Karpas-422 (cell line): ENCODE results near the gene ZDHHC13. TPM values are rescaled to one million over a fixed set of nuclear protein-coding genes. Genes with fewer than 3 reads are reported as not detected.

Experiments
- DNase-seq: peaks from one replicate; pipeline ENCODE4 v3.0.0-alpha.2; 2015
- H2AFZ ChIP-seq: fragments of 200-600 bp; sonication (generic); 2 replicates; pipeline ENCODE4 v1.6.1; 2014; ENCODE audit warnings: antibody characterized with exemption, low read length, mixed read lengths
- H3K27ac ChIP-seq: fragments of 200-600 bp; sonication (generic); 2 replicates; pipeline ENCODE4 v1.5.1; 2014; ENCODE audit warnings: mild to moderate bottlenecking, low read length, moderate library complexity
- H3K27me3 ChIP-seq: fragments of 200-600 bp; sonication (generic); 2 replicates; pipeline ENCODE4 v1.6.1; 2014; ENCODE audit warnings: low read length, mixed read lengths
- H3K36me3 ChIP-seq: fragments of 200-600 bp; sonication (generic); 2 replicates; pipeline ENCODE4 v1.6.1; 2014; ENCODE audit warnings: low read length, mixed read lengths; ENCODE audit not compliant: insufficient read depth
- H3K4me1 ChIP-seq: fragments of 200-600 bp; sonication (generic); 2 replicates; pipeline ENCODE4 v1.6.1; 2014; ENCODE audit warnings: mild to moderate bottlenecking, low read length, mixed read lengths
- H3K4me2 ChIP-seq: fragments of 200-600 bp; sonication (generic); 2 replicates; pipeline ENCODE4 v1.6.1; 2014; ENCODE audit warnings: low read length, low read depth, mild to moderate bottlenecking; ENCODE audit not compliant: poor library complexity, severe bottlenecking
- H3K4me3 ChIP-seq: fragments of 200-600 bp; sonication (generic); 2 replicates; pipeline ENCODE4 v1.5.1; 2014; ENCODE audit warnings: mild to moderate bottlenecking, antibody characterized with exemption, low read length, mixed read lengths
- H3K79me2 ChIP-seq: fragments of 200-600 bp; sonication (generic); 2 replicates; pipeline ENCODE4 v1.6.1; 2014; ENCODE audit warnings: mild to moderate bottlenecking, low read length, mixed read lengths
- H3K9ac ChIP-seq: fragments of 200-600 bp; sonication (generic); 2 replicates; pipeline ENCODE4 v1.6.0; 2014; ENCODE audit warnings: low read length
- H3K9me2 ChIP-seq: fragments of 200-600 bp; sonication (generic), shearing (Covaris generic); replicated peaks from 2 replicates; pipeline ENCODE4 v1.6.0; 2014; ENCODE audit warnings: mild to moderate bottlenecking, low read length, moderate library complexity; ENCODE audit not compliant: insufficient read depth
- H3K9me3 ChIP-seq: fragments of 300-700, 200-600 bp; sonication (generic); 2 replicates; pipeline ENCODE4 v1.6.1; 2014; ENCODE audit warnings: low read length, mixed read lengths
- H4K20me1 ChIP-seq: fragments of 200-600 bp; sonication (generic); 2 replicates; pipeline ENCODE4 v1.6.1; 2014; ENCODE audit warnings: mild to moderate bottlenecking, antibody characterized with exemption, low read length, low read depth; ENCODE audit not compliant: insufficient read depth
- total RNA-seq: library from RNA; depleted of rRNA; stranded (reverse); fragments of >200 nt; shearing (Covaris generic); gene quantifications from 2 replicates; pipeline ENCODE4 v1.2.3, GENCODE V29; 2014; ENCODE audit warnings: low replicate concordance

The ZDHHC13 gene
- total RNA-seq, 1 experiment from 2014 or later = 64.7 TPM

DNA sequence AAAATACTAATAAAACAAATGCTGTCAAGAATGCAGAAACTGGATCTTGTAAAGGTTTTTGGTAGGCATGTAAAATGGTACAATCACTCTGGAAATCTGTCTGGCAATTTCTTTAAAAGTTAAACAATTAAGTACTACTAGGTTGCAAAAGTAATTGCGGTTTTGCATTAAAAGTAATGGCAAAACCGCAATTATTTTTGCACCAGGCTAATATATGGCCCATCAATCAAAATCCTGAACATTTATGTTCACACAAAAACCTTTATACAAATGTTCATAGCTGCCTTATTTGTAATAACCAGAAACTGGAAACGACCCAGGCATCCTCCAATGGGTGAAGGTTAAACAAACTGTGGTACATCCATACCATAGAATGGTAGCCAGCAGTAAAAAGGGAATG lies 24.6 kb upstream of the ZDHHC13 start:
- no peak for DNase-seq
- Histone ChIP-seq H3K36me3 (no peaks in the 10 kb centered on the region), H3K9ac (no peak overlapping the region), H4K20me1 (no peaks in the 10 kb centered on the region), H3K4me3 (no peak overlapping the region), H3K27me3 (no peaks in the 10 kb centered on the region), H3K4me1 (no peaks in the 10 kb centered on the region), H3K27ac (no peak overlapping the region), H3K79me2 (no peaks in the 10 kb centered on the region), H3K9me2 (no peaks in the 10 kb centered on the region), H3K4me2 (no peak overlapping the region), H2AFZ (no peak overlapping the region), H3K9me3 (no peaks in the 10 kb centered on the region)

DNA sequence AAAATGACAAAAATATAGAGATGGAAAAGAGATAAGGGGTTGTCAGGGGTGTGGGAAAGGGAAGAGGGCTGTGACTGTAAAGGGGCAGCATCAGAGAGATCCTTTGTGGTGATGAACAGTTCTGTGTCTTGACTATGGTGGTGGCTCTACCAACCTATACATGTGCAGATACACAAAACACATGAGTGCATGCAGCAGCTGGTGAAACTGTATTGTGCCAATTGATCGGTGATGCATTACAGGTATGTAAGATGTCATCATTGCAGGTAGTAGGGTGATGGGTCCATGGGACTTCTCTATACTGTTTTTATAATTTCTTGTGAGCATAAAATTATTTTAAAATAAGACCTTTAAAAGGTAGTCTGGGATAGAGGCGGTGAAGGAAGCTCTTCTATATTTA lies 24.1 kb upstream of the ZDHHC13 start:
- Histone ChIP-seq H3K36me3 (no peaks in the 10 kb centered on the region), H2AFZ (no peak overlapping the region), H3K27me3 (no peaks in the 10 kb centered on the region), H3K4me3 (no peak overlapping the region), H3K9ac (no peak overlapping the region), H3K27ac (no peak overlapping the region), H3K79me2 (no peaks in the 10 kb centered on the region), H3K4me1 (no peaks in the 10 kb centered on the region), H4K20me1 (no peaks in the 10 kb centered on the region), H3K9me3 (no peaks in the 10 kb centered on the region), H3K9me2 (no peaks in the 10 kb centered on the region), H3K4me2 (no peak overlapping the region)
- no peak for DNase-seq

DNA sequence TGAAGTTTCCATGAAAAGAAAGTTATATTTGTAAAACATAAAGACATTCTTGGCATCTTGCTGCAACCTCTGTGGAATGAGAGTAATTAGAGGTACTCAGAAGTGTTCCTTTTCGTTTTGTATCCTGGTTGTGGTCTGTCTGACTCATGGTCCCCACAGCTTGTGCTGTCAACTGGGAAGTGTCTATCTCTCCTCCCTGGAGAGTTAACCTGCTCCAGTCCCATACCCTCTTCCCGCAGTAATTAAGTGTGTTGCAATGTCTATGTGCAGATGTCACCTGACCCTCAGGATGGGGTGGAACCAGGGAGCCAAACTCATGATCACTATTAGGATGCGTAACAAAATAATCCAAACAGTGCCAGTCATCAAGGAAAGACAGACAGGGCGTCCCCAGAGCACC lies 23.0 kb upstream of the ZDHHC13 start:
- no peaks in the 10 kb centered on the region for H3K36me3 ChIP-seq
- H3K27me3 ChIP-seq = no peaks in the 10 kb centered on the region
- H3K9ac ChIP-seq = no peak overlapping the region
- H3K9me2 ChIP-seq = no peaks in the 10 kb centered on the region
- DNase-seq = no peak
- no peaks in the 10 kb centered on the region for H3K79me2 ChIP-seq
- H3K4me2 ChIP-seq = no peak overlapping the region
- H3K4me1 ChIP-seq = no peaks in the 10 kb centered on the region
- no peaks in the 10 kb centered on the region for H4K20me1 ChIP-seq
- no peak overlapping the region for H3K4me3 ChIP-seq
- no peaks in the 10 kb centered on the region for H3K9me3 ChIP-seq
- no peak overlapping the region for H3K27ac ChIP-seq
- H2AFZ ChIP-seq = no peak overlapping the region

DNA sequence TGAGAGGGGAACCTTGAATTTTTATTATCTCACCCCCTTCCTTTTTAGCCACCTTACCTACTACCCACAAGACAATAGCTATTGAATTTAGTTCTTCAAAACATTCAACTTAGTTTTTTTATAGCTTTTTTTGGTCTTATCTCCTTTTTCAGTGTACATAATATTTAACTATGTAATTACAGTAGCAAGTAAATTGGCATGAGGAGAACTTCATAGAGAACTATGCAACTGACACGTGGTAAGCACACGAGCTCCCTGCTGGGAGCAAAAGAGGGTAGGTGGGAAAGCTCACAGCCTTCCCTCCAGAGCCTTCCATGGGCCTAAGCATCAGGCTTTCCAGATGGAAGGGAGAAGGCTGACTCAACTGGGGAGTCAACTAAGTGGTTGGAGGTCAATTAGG lies 22.1 kb upstream of the ZDHHC13 start:
- H3K27me3 ChIP-seq = no peaks in the 10 kb centered on the region
- no peak for DNase-seq
- no peaks in the 10 kb centered on the region for H3K9me3 ChIP-seq
- H3K36me3 ChIP-seq = no peaks in the 10 kb centered on the region
- H3K4me2 ChIP-seq = no peak overlapping the region
- H3K79me2 ChIP-seq = no peaks in the 10 kb centered on the region
- no peak overlapping the region for H3K4me3 ChIP-seq
- H3K9ac ChIP-seq = no peak overlapping the region
- no peaks in the 10 kb centered on the region for H4K20me1 ChIP-seq
- no peaks in the 10 kb centered on the region for H3K9me2 ChIP-seq
- H3K27ac ChIP-seq = no peak overlapping the region
- H2AFZ ChIP-seq = no peak overlapping the region
- no peaks in the 10 kb centered on the region for H3K4me1 ChIP-seq

DNA sequence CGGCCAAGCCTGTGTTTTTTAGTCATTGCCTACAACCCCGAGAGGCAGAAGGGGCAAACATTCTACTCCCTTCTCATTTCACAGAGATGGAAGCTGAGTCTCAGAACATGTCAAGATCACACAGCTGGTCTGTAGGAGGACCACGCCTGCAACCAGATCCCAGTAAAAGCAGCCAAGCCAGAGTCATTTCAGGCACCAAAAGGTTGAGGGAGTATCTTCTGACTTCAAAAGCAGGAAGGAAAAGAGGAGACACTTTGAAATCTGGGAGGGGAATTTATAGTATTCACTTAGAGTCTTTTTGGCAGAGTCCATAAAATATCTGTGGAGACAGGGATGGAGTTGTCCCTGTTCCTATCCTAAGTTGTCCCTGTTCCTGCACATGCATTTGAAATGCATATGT lies 17.9 kb upstream of the ZDHHC13 start:
- no peak overlapping the region for H3K4me3 ChIP-seq
- no peaks in the 10 kb centered on the region for H3K9me3 ChIP-seq
- no peaks in the 10 kb centered on the region for H4K20me1 ChIP-seq
- no peaks in the 10 kb centered on the region for H3K79me2 ChIP-seq
- no peaks in the 10 kb centered on the region for H3K4me1 ChIP-seq
- no peak overlapping the region for H2AFZ ChIP-seq
- H3K9ac ChIP-seq = no peak overlapping the region
- no peak for DNase-seq
- H3K4me2 ChIP-seq = no peak overlapping the region
- H3K27ac ChIP-seq = no peak overlapping the region
- H3K27me3 ChIP-seq = no peaks in the 10 kb centered on the region
- H3K36me3 ChIP-seq = no peaks in the 10 kb centered on the region
- H3K9me2 ChIP-seq = no peaks in the 10 kb centered on the region

DNA sequence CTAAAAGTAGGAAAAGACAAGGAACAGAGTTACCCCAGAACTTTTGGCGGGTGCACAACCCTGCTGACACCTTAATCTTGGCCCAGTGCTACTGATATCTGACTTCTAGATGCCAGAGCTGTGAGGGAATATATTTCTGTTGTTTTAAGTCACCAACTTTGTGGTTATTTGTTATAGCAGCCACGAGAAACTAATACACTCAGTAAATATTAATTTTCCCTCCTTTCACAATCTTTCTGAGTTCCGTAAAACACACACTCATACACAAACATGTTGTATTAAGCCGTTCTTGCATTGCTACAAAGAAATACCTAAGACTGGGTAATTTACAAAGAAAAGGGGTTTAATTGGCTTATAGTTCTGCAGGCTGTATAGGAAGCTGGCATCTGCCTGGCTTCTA lies 16.1 kb upstream of the ZDHHC13 start:
- Histone ChIP-seq H3K79me2 (no peaks in the 10 kb centered on the region), H3K36me3 (no peaks in the 10 kb centered on the region), H2AFZ (no peak overlapping the region), H4K20me1 (no peaks in the 10 kb centered on the region), H3K9ac (no peak overlapping the region), H3K4me2 (no peak overlapping the region), H3K27me3 (no peaks in the 10 kb centered on the region), H3K9me3 (no peaks in the 10 kb centered on the region), H3K9me2 (no peaks in the 10 kb centered on the region), H3K4me1 (peaks cover 6% of the 10 kb centered on the region), H3K27ac (no peak overlapping the region), H3K4me3 (no peak overlapping the region)
- no peak for DNase-seq

DNA sequence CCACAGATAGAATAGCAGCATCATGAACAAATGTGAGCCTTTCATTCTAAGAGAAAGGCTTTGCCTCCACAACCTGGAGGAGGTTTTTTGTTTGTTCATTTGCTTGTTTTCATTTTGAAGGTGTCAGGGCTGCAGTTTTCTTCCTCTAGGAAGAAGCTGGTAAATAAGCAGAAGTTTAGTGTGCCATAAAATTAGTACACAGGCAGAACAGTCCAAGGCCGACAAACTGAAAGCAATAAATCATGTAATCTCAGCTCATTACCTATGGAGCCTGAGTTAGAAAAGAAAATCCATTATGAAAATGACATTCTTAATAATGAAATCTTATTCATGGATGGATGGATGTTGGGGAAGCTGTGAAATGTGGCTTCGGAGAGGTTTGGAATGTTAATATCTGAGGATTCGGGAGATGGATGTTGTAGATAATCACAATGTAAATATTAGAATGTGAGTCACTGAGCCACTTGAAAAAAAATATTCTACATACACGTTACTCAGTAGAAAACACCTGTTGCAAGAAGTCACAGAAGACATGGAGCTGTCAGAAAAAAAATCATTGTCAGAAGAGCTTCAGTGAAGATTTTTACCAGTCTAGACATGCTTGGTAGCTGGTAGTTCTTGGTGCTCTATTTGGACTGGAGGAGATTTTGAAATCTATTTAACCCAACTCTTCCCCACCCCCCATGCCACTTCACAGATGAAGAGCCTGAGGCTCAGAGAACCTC lies 15.0 kb upstream of the ZDHHC13 start:
- Histone ChIP-seq H3K4me2 (no peak overlapping the region), H3K9ac (no peak overlapping the region), H3K27me3 (no peaks in the 10 kb centered on the region), H3K27ac (no peak overlapping the region), H2AFZ (no peak overlapping the region), H3K4me3 (no peak overlapping the region), H3K9me2 (no peaks in the 10 kb centered on the region), H4K20me1 (no peaks in the 10 kb centered on the region), H3K79me2 (no peaks in the 10 kb centered on the region), H3K36me3 (no peaks in the 10 kb centered on the region), H3K9me3 (no peaks in the 10 kb centered on the region), H3K4me1 (peaks cover 6% of the 10 kb centered on the region)
- no peak for DNase-seq

DNA sequence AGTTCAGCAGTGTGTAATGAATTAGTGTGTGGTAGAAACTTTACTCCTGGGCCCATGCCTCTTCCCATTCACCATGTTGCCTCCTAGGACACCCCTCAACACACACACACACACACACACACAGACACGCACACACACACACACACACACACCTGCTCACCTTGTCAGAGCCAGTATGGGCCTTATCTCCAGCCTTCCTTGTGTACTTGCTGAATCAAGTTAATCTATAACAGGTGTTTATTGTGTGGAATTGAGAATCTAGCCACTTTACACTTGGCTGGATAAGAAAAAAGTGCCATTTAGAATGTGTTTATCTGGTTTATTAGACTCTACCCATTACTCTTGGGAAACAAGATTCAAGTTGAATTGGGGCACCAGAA lies 14.5 kb upstream of the ZDHHC13 start:
- Histone ChIP-seq H3K4me3 (no peak overlapping the region), H2AFZ (no peak overlapping the region), H4K20me1 (no peaks in the 10 kb centered on the region), H3K9me3 (no peaks in the 10 kb centered on the region), H3K27ac (no peak overlapping the region), H3K79me2 (no peaks in the 10 kb centered on the region), H3K9ac (no peak overlapping the region), H3K4me2 (no peak overlapping the region), H3K27me3 (no peaks in the 10 kb centered on the region), H3K9me2 (no peaks in the 10 kb centered on the region), H3K36me3 (no peaks in the 10 kb centered on the region), H3K4me1 (peaks cover 6% of the 10 kb centered on the region)
- DNase-seq = no peak

DNA sequence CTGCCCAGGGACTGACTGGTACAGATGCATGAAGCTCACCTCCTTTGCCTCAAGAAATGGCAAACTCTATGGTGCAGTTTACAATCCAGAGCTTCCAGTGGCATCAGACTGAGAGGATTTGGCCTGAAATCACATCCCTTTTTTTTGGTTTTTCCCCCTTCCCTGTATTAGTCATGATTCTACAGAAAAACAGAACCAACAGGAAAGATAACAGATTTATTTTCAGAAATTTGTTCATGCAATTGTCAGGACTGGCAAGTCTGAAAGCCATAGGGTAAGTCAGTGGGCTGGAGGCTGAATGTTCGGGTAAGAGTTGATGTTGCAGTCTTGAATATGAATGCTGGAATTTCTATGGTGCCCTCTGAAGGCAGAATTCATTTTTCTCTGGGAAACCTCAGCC lies 12.0 kb upstream of the ZDHHC13 start:
- no peak overlapping the region for H3K9ac ChIP-seq
- H3K4me3 ChIP-seq = no peak overlapping the region
- DNase-seq = no peak
- H3K9me2 ChIP-seq = no peaks in the 10 kb centered on the region
- H4K20me1 ChIP-seq = no peaks in the 10 kb centered on the region
- H3K4me1 ChIP-seq = peaks cover 6% of the 10 kb centered on the region
- H3K4me2 ChIP-seq = no peak overlapping the region
- H3K36me3 ChIP-seq = no peaks in the 10 kb centered on the region
- no peaks in the 10 kb centered on the region for H3K9me3 ChIP-seq
- no peaks in the 10 kb centered on the region for H3K79me2 ChIP-seq
- H2AFZ ChIP-seq = no peak overlapping the region
- no peak overlapping the region for H3K27ac ChIP-seq
- no peaks in the 10 kb centered on the region for H3K27me3 ChIP-seq
